ENCODE data around the gene SYK. TPM values are rescaled to one million over a fixed set of nuclear protein-coding genes. Genes with fewer than 3 reads are reported as not detected.

SYK gene
- total and polyA plus RNA-seq, 2 of the 13 experiments (the other 11 are each of a cell fraction or from before 2014, with no cell fraction given), result not detected

DNA sequence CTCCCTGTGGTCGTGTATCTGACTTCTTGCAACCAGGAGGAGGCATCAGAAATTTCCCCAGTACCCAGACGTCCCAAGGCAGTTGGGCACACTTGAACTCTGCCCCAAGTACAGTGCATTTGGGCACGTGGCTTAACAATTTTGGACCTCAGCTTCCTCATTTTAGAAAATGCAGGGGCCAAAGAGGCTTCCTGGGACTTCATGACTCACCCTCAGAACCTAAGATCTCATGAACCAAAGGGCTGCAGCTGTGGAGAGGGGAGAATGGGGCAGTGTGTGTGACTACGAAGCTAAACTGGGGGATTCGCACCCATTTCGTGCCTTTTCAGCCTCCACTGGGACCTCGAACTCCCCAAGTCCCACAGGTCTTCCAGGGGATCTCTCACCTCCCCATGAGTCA is 59.2 kb downstream of the SYK start:
- FAIRE-seq (no peak), DNase-seq (ENCODE audit: low spot score) (no peak), ATAC-seq (no peak)
- H3K4me1 ChIP-seq (ENCODE audit: insufficient read depth, low read length), result no peaks in the 10 kb centered on the region
- ChIA-PET POLR2A (no interaction called here), CTCF (ENCODE audit: low intra/inter-chr PET ratio, low total read pairs) (no interaction called here)
- H3K9ac ChIP-seq (ENCODE audit: insufficient read depth, low read depth, low read length), result no peak overlapping the region
- no TSS peak for BruUV-seq (replicated peaks)
- H3K27ac ChIP-seq (ENCODE audit: extremely low read length, insufficient read depth, low read length), result no peak overlapping the region
- H3K36me3 ChIP-seq (replicated peaks in 1 of 2; ENCODE audit: control insufficient read depth in 1 of 2, insufficient read depth in 2 of 2, low read length in 2 of 2), result no peaks in the 10 kb centered on the region
- no peaks in the 10 kb centered on the region for H4K20me1 ChIP-seq (ENCODE audit: insufficient read depth, low read length)
- no peak overlapping the region for H3K4me2 ChIP-seq (ENCODE audit: low read depth, low read length)
- WGBS (ENCODE audit: low lambda C conversion rate), result 0% methylated on average over 7 of the region's 7 CpGs
- intact Hi-C loops (cut with micrococcal nuclease; ENCODE audit: unreplicated experiment), result no loop called here
- H2AFZ ChIP-seq (ENCODE audit: low read length), result no peak overlapping the region
- TF ChIP-seq TBP (CRISPR knock-in tag; IDR thresholded peaks at IDR 0.05), result no peak
- TF ChIP-seq ZNF282 (IDR thresholded peaks at IDR 0.05; ENCODE audit: partially characterized antibody), result no peak
- TF ChIP-seq RNF219 (CRISPR knock-in tag; IDR thresholded peaks at IDR 0.05), result no peak
- no peak for TF ChIP-seq ZNF768 (CRISPR knock-in tag; IDR thresholded peaks at IDR 0.05)
- TF ChIP-seq GFI1 (CRISPR knock-in tag; IDR thresholded peaks at IDR 0.05; ENCODE audit: borderline replicate concordance), result no peak
- TF ChIP-seq MTERF4 (CRISPR knock-in tag; IDR thresholded peaks at IDR 0.05), result no peak
- TF ChIP-seq ZNF235 (CRISPR knock-in tag; IDR thresholded peaks at IDR 0.05; ENCODE audit: borderline replicate concordance), result no peak
- no peak for TF ChIP-seq KDM6A (CRISPR knock-in tag; IDR thresholded peaks at IDR 0.05; ENCODE audit: low read depth)
- TF ChIP-seq NFRKB (IDR thresholded peaks at IDR 0.05), result no peak
- no peak for TF ChIP-seq ZNF556 (CRISPR knock-in tag; IDR thresholded peaks at IDR 0.05; ENCODE audit: borderline replicate concordance)
- TF ChIP-seq CBX1 (IDR thresholded peaks at IDR 0.05; ENCODE audit: low read depth), result no peak
- no peak for TF ChIP-seq NAIF1 (CRISPR knock-in tag; IDR thresholded peaks at IDR 0.05; ENCODE audit: borderline replicate concordance)
- H3K4me3 ChIP-seq (replicated peaks in 1 of 3; ENCODE audit: insufficient read depth in 1 of 3, low read depth in 2 of 3, low read length in 3 of 3), result no peak overlapping the region
- H3K79me2 ChIP-seq (ENCODE audit: insufficient read depth, low read length), result no peaks in the 10 kb centered on the region
- peaks cover 3 to 29% of the 10 kb centered on the region in 2 experiments; a peak in 3 of 5 replicates for H3K27me3 ChIP-seq (ENCODE audit: control insufficient read depth in 1 of 2, insufficient read depth in 2 of 2, low read length in 2 of 2)
- H3K9me3 ChIP-seq (ENCODE audit: low read length), result no peaks in the 10 kb centered on the region
- in situ Hi-C loops (cut with HindIII; ENCODE audit: extremely low pct_ligation_motif_present, low pct_unique_long_range_greater_than_20kb), result loop anchor here (25.0 kb wide), 1 partner anchor 624 kb away; no protein-coding TSS in a partner anchor
